GM15510 (cell line): ENCODE measurements around the gene ILF2.

ENCODE experiments used
- POLR2A ChIP-seq: IDR thresholded peaks from 3 replicates; pipeline ENCODE4 v1.6.1; 2011; ENCODE audit warnings: borderline replicate concordance; ENCODE audit not compliant: insufficient read length; ENCODE audit errors: extremely low read depth

The ILF2 gene

GRCh38 chr1:153626904-153627714, 43.7 kb downstream of the ILF2 start, which contains the start of gene S100A13:
S100A13 (minus strand) TSS chr1:153627505; CDS start chr1:153626472, 1,033 bp downstream.
- TF ChIP-seq POLR2A = no peak

GRCh38 chr1:153626477-153626903, 44.3 kb downstream of the ILF2 start:
- no peak for TF ChIP-seq POLR2A

- TF ChIP-seq POLR2A = no peak
These were observed 45.7 kb downstream of the ILF2 start for GRCh38 chr1:153624965-153625611.

- no peak for TF ChIP-seq POLR2A
These were observed 47.7 kb downstream of the ILF2 start for GRCh38 chr1:153623101-153623500.

GRCh38 chr1:153619171-153619570, 51.6 kb downstream of the ILF2 start:
- no peak for TF ChIP-seq POLR2A

- no peak for TF ChIP-seq POLR2A
These were observed 53.1 kb downstream of the ILF2 start for GRCh38 chr1:153617663-153618062.

GRCh38 chr1:153616917-153617311, 53.9 kb downstream of the ILF2 start:
- TF ChIP-seq POLR2A = no peak

GRCh38 chr1:153616144-153616916, 54.5 kb downstream of the ILF2 start, which contains the start of gene S100A14:
S100A14 (minus strand) TSS chr1:153616325; CDS start chr1:153615858, 467 bp downstream.
- TF ChIP-seq POLR2A = no peak

- no peak for TF ChIP-seq POLR2A
These were observed 55.4 kb downstream of the ILF2 start for GRCh38 chr1:153615406-153615805.

- TF ChIP-seq POLR2A = no peak
These were observed 55.9 kb downstream of the ILF2 start for GRCh38 chr1:153614906-153615305.

GRCh38 chr1:153614189-153614900, 56.4 kb downstream of the ILF2 start:
- no peak for TF ChIP-seq POLR2A

GRCh38 chr1:153613406-153613805, 57.4 kb downstream of the ILF2 start:
- no peak for TF ChIP-seq POLR2A

GRCh38 chr1:153612755-153613331, 58.0 kb downstream of the ILF2 start, which contains the start of gene S100A16:
S100A16 (minus strand) TSS chr1:153613137; CDS start chr1:153608151, 4,986 bp downstream.
- no peak for TF ChIP-seq POLR2A

- TF ChIP-seq POLR2A = no peak
These were observed 58.6 kb downstream of the ILF2 start for GRCh38 chr1:153612111-153612754.
